ENCODE results near the gene SLC39A2.
"Not testable (repeated sequence)": the region's sequence is repeated elsewhere in the genome, so short reads cannot be mapped to it uniquely, and the experiment has no call there.

Gene SLC39A2

DNA sequence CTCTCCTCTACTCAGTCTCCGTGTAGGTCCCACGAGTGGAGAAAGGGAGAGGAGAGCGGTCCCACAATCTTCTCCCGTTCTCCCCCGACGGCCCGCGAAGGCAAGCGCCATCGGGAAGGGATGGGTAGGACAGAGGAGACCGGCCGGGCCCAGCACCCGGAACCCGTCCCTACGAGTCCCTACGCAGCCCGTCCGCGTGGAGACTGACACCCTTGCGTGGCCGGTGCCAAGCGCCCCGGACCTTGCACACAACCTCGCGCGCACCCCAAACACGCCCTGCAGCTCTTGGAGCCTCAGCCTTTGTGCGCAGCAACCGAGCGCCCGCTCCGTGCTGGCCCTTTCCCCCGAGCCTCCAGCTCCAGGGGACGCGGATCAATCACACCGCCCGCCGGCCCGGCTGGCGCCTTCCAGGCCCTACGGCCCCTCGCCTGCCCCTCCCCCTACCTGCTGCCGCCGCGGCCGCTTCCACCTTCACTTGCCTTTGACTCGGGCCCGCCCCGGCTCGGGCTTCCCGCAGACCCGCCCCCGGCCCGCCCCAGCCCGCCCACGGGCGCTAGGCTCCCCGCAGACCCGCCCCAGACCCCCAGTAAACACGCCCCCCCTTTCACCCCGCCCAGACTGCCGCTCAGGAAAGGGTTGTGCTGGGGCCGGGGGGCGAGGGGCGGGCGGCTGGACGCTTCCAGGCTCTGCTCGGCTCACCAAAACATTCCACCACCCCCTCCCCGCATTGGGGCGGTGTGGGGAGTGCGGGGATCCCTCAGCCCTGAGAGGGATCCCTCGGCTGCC is 25.7 kb downstream of the SLC39A2 start, which contains the start of gene NDRG2:
Gene NDRG2, minus strand, starts transcription at position 477 of the 786 bp plus-strand sequence. CDS start 1,746 bp downstream, outside the sequence.
- in situ Hi-C loops (cut with MboI; ENCODE audit: low sequenced_read_pairs): no loop called here

DNA sequence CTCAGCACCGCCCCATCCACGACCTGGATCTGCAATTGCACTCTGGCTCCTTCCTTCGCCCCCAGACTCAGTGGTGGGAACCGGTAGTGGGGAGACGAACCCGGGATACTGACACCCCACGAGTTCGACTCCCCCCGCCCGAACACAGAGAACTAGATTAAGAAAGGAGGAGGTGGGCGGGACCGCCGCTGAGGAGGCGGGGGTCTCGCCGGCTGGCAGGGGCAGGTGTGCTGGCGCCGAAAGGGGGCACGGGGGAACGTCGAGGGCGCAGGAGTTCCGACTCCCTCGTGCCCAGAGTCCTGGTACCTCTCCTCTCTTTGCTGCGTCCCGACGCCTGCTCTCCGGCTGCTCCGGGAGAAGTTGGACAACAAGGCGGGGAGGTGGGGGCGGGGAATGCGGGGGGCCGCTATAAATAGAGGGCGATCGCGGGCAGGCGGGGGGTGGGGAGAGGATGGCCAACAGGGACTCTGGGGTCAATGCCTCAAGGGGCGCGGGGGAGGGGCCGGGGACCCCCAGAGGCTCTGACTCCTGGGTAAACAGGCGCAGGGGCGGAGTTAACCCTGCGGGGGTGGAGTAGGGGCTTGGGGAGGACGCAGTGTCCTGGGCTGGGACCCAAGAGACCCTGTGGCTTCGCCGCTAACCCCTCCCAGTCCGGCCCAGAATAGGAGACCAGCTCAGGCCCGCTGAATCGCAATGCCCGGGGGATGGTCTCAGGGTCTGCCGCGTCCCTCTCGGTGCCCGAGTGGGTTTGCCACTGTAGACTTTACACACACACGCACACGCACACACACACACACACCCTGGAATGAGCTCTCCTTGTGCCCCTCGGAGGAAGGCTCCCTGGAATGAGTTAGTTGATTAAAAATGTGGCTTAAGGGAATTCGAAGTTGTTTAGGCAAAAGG is 26.5 kb downstream of the SLC39A2 start:
- in situ Hi-C loops (cut with MboI; ENCODE audit: low sequenced_read_pairs): no loop called here

DNA sequence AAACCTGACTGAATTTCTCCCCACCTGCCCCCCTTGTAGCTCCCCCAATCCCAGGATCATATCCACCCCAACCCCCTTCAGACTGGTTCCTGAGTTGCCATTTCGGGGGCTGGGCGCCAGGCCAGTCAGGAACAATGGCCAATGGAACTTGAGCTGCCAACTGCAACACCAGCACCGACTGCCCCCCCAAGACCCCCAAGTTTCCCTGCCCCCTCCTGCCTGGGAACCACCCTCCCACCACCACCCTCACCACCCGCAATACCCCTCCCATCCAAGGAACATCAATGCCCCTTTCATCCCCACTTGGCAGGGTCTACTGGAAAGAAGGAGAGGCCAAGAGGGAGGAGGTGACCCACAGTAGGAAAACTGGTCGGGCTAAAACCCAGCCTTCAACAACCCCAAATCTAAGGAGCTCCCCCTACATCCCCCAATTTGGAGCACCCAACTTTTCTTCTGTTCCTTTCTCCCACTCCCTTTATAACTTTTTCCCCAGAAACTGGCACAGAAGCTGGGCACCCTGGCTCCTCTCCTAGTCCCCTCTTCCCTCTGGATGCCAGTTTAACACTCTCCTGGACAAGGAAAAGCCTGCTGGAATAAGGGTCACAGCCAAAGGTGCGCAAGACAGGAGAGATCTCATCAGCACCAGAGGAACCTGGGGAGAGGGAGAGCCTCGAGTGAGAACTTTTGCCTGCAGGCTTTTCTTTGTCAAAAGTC is 27.3 kb downstream of the SLC39A2 start:
- in situ Hi-C loops (cut with MboI; ENCODE audit: low sequenced_read_pairs): no loop called here

DNA sequence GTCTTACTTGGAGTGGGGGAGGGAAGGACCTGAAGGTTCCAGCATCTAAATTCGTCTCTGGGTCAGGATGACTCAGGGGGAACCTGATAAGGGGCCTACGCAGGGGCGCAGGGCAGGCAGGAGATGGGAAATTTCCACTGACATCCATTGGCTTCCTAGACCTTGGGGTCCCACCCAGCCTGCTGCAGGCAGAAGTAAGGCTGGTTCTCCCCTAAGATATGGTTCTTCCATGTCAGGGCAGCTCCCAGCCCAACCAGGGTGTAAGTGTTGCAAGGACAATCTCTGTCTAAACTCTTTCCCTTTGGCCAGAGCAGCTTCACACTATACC is 27.9 kb downstream of the SLC39A2 start:
- in situ Hi-C loops (cut with MboI; ENCODE audit: low sequenced_read_pairs): no loop called here

DNA sequence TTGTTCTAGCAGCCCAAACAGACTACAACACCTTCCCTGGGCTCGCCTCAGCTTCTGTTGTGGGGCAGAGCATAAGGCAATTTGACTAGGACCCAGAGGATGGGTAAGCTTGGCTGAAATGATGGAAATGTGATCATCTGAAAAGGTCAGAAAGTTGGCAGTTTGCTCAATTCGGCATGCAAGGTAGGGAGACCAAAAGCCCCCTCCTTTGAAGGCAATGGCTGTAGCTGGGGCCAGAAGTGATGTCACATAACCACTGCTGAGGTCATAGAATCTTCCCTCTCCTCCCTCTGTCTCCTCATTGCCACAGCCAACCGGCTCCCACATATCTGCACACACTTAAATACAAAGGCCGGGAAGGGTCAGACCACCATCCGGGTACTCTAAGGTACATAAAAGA is 30.8 kb downstream of the SLC39A2 start, which contains the start of gene TPPP2:
Gene TPPP2, plus strand, starts transcription at position 301 of the 400 bp plus-strand sequence. CDS start 365 bp downstream, outside the sequence.
- in situ Hi-C loops (cut with MboI; ENCODE audit: low sequenced_read_pairs): no loop called here

DNA sequence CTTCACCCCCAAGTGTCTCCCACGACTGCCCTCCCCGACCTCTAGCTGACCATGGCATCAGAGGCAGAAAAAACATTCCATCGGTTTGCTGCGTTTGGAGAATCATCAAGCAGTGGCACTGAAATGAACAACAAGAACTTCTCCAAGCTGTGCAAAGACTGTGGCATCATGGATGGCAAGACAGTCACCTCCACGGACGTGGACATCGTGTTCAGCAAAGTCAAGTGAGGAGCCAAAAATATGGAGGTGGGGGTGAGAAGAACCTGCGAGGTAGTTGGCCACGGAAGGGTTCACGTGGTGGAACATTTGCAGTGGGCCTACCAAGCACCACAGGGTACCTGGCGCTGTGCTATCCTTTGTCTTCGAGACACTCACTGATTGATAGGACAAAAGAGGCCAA is 31.4 kb downstream of the SLC39A2 start:
- in situ Hi-C loops (cut with MboI; ENCODE audit: low sequenced_read_pairs): no loop called here

DNA sequence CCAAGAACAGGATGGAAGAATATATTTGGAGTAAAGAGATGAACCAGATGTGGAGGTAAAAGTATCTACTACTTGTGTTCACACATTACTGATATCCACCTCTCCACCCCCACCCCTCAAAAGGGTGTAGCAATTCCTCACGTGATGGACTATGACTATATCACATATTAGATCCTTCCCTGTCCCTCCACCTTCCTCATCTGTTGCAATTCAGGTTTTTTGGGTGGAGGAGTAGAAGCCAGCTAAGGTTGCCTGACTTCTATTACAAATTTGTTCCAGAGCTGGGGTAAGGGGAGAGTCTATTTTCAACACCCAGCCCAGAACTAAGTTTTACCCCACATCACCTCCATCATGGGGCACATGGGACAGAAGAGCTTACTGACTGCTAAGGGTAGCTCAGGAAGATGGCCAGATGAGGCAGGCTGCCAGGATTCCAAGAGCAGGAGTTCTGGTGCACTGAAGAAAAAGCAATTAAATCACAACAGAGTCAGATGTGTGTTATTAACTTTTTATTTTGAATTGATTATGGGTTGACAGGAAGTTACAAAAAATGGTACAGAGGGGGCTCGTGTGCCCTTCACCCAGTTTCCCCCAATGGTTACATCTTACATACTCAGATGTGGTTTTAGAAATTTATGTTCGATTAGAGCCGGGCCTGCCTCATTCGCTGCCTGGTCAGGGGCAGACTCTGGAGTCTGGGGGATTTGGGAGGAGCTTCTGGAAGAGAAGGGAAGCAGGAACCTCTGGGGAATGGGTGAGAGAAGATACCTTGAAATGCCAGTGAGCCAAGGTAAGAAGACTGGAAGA is 33.4 kb downstream of the SLC39A2 start:
- in situ Hi-C loops (cut with MboI; ENCODE audit: low sequenced_read_pairs): no loop called here

DNA sequence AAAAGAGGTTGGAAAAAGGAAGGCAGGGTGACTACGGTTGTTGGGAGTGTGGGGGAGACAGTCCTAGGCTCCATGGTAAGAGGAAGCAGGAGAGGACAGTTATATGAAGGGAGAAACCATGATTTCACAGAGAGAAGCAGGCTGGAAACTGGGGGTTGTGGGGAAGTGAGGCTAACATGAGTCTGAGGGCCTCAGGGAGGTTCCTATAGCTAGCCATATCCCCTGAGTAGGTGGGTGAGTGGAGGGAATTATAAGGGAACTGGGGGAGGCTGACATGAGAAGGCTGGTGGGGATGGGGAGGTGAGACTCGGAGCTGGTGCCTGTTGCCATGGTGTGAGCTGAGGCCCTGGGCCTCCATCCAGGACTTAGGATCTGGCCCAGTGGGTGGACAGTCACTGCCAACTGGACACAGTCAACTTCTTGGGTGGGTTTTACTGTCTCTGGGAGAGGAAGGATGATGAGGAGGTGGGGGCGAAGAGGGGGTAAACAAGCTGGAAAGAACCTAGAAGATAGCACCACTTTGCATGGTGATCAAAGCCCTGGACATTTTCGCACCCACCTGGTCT is 34.1 kb downstream of the SLC39A2 start:
- in situ Hi-C loops (cut with MboI; ENCODE audit: low sequenced_read_pairs): no loop called here

DNA sequence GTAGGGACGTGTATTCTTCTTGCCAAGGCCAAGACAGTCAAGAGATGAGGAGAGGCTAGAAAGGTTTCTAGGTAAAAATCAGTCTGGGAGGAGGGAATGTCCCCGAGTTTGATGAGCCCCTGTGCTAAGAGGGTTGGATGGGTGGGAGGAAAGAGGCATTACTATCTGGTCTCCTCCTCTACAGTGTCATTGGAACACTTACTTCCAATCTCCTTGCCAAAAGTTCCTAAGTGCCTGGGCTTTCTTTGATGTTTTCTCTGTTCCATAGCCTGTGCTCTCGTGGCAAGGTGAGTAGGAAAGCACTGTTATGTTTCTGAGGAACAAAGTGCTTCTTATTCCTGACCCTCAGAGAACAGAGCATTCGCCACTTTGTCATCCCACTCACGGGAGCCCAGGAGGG is 35.6 kb downstream of the SLC39A2 start, which contains the start of gene RNASE13:
Gene RNASE13, minus strand, starts transcription at position 101 of the 400 bp plus-strand sequence. CDS start 519 bp downstream, outside the sequence.
- in situ Hi-C loops (cut with MboI; ENCODE audit: low sequenced_read_pairs): no loop called here

DNA sequence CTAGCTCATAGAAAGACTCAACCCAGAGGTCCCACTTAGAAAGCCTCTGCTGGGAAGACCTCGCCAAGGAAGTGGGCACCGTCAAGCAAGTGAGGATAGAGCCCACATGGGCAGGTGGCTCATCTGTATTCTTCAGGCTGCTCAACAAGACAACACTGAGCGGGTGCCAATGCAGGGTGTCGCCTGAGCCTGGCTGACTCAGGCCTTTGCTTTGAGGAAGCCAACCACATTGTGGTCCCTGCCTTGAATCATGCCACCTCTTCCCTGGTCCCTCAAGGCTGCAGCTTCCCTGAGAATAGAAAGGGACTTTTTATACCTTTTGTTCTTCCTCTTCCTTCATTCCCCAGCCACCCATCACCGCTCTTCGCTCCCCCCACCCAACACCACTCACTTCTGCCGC is 37.7 kb downstream of the SLC39A2 start:
- in situ Hi-C loops (cut with MboI; ENCODE audit: low sequenced_read_pairs): no loop called here

DNA sequence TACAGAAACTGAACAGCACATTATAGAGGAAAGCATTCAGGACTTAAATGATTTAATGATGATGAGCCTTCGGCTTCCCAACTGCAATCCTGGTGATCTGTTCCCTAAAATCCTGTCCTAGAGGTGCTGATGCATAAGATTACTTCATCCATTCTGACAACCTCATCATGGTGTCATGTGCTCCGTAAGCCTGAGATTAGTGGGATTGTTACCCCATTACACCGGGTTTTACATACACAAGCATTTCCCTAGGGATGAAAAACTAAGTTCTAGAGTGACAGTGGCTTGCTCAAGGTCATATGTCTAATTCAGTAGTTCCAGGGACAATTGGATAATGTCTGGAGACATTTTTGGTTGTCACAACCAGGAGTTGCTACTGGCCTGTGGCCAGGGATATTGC is 38.1 kb downstream of the SLC39A2 start:
- in situ Hi-C loops (cut with MboI; ENCODE audit: low sequenced_read_pairs): no loop called here

DNA sequence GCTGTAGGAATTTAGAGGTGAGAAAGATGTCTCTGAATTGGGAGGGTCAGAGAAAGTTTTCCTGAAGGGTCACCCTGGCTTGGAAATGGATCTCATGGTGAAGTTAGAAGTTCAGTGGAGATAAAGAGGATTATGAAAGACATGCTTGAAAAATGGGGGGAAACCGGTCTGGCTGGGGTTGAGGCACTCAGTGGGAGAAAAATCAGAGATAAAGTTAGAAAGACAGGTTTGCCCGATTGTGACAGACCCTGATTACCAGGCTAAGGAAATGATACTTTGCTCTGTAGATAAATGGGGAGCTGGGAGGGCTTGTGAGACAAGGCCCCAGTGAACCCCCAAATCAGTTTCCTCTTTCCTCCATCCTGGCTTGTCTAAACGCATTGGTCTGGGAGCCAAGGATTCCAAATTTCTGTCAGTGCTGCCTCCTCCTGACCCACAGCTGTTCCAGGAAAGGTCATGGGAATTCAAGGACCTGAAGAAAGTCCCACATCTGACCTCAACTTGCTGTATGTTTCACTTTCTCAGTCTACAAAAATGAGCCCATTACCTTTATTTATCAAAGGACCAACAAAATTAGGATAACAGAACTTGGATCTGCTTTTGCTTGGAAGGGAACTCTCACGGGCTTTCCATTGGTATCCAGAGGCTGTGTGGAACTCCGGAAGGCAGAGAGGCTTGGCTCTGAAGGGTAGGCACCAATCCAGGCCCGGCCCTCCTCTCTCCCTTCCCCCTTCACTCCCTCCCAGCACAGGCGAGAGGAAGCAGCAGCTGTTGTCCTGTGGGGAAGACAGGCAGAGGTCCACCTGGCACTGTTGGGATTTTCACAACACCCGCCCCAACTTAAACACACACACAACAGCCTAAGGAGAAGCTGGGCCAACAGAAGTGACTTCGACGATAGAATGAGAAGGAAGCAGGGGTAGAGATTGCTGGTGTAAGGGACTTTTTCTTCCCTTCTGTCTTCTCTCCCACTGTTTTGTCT is 39.6 kb downstream of the SLC39A2 start:
- in situ Hi-C loops (cut with MboI; ENCODE audit: low sequenced_read_pairs): no loop called here

DNA sequence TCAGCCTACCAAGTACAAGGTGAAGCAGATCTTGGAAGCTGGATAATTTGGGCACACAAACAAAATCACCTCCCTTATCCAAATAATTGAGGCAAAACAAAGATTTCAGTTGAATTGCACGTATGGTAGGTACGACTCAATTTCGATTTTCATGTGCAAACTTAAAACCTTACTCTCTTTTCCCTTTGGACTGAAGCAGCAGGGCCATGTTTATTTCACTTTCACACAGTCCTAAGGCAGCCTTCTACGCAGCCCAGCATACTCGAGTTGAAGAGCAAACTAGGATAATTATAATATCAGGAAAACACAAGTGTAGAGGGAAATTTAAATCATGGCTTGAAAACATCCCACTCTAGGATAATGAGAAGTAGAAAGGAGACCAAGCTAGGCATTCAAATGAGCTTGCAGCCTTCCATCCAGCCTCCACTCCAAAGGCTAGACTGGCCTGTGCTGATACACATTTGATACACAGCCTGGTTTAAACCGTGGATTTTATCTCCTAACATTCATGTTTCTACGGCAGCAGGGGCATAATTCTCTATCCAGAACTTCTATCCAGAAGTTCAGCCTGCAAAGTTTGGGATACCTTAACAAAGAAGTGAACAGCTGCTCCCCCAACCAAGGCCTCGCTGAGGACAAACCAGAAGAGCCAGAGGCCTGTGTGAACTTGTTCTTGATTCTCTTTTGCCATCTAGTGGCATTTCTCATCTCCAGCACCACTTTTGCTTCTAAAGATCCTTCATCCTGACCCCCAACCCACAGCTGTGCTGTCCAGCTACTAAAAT is 40.7 kb downstream of the SLC39A2 start:
- in situ Hi-C loops (cut with MboI; ENCODE audit: low sequenced_read_pairs): no loop called here

DNA sequence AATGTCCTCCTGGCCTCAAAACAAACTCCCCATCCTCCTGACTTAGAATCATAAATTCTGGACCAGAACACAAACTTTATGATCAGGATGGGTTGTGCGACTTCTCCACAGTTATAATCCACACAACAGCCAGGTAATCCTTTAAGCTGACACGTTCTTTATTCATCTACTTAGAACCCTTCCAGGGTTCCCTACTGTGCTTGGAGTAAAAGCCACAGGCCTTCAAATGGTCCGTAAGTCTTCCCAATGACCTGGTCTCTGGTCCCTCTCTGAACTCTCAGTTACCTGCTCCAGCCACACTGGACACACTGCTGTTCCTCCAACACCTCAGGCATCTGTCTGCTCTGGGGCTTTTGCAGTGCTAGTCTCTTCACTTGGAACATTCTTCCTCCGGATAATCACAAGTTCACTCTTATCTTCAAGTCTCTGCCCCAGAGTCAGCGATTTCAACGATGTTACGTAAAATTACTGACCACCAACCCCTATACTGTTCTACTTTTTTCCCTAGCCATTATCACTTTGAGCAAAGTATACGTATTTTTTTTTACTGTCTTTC is 41.4 kb downstream of the SLC39A2 start:
- in situ Hi-C loops (cut with MboI; ENCODE audit: low sequenced_read_pairs): no loop called here

DNA sequence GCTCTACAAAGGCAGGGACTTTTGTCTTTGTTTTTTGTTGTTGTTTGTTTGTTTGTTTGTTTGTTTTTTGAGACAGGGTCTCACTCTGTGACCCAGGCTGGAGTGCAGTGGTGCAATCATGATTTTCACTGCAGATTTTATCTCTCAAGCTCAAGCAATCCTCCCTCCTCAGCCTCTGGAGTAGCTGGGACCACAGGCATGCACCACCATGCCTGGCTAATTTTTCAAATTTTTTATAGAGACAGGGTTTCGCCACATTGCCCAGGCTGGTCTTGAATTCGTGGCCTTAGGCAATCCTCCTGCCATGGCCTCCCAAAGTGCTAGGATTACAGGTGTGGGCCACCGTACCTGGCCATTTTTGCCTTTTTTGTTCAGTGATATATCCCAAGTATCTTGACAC is 41.8 kb downstream of the SLC39A2 start:
- in situ Hi-C loops (cut with MboI; ENCODE audit: low sequenced_read_pairs): not testable (repeated sequence)

DNA sequence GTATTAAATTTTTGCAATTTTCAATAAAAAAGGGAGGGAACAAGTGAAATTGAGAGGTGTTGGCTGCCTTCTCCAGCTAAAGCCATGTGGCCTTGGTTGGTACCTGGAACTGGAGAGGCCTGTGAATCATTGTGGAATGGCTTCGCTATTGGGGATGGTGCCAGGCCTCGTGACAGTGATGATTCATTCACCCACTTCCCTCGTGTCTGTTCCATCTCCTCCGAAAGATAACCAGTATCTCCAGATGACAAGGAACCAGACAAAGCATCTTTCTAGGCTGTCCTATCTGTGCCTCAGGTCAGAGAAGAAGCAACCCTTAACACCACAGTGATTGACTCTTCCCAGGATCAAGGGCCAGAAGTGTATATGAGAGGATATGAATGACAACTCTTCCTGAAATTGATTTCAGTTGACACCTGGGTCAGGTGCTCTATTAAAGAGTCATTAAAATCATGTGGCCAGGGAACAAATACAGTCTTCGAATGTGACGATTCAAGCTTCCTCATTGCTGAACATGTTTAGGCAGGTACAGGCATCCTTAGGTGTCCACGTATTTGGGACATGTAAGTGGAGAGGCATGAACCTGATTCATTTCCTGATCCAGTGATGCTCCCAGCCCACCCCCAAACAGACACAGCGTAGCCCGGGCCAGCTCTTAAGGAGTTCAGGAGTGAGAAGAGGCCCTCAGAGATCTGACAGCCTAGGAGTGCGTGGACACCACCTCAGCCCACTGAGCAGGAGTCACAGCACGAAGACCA is 42.8 kb downstream of the SLC39A2 start, which contains the start of gene RNASE7:
Gene RNASE7, plus strand, starts transcription at position 687 of the 758 bp plus-strand sequence. CDS start 631 bp downstream, outside the sequence.
- in situ Hi-C loops (cut with MboI; ENCODE audit: low sequenced_read_pairs): no loop called here

DNA sequence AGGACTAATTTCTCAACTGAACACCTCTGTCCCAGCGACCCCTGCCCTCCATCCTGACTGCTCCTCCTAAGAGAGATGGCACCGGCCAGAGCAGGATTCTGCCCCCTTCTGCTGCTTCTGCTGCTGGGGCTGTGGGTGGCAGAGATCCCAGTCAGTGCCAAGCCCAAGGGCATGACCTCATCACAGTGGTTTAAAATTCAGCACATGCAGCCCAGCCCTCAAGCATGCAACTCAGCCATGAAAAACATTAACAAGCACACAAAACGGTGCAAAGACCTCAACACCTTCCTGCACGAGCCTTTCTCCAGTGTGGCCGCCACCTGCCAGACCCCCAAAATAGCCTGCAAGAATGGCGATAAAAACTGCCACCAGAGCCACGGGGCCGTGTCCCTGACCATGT is 43.8 kb downstream of the SLC39A2 start:
- in situ Hi-C loops (cut with MboI; ENCODE audit: low sequenced_read_pairs): no loop called here

Data from hTERT RPE-1 (cell line).